CMK (cell line): ENCODE results near the gene ACTR10.

Experiments
- DNase-seq: peaks from one replicate; pipeline ENCODE4 v3.0.0-alpha.2; 2010; ENCODE audit warnings: low read depth

Gene ACTR10

GRCh38 chr14:58281969-58282368 lies 82.0 kb downstream of the ACTR10 start:
- DNase-seq: no peak

- DNase-seq: no peak
Observed at GRCh38 chr14:58282925-58283593, 83.1 kb downstream of the ACTR10 start.

GRCh38 chr14:58283730-58284129 lies 83.8 kb downstream of the ACTR10 start:
- DNase-seq: no peak

GRCh38 chr14:58285132-58285531 lies 85.2 kb downstream of the ACTR10 start:
- DNase-seq: no peak
